Measurements from ENCODE around the gene COQ4.

The COQ4 gene

DNA sequence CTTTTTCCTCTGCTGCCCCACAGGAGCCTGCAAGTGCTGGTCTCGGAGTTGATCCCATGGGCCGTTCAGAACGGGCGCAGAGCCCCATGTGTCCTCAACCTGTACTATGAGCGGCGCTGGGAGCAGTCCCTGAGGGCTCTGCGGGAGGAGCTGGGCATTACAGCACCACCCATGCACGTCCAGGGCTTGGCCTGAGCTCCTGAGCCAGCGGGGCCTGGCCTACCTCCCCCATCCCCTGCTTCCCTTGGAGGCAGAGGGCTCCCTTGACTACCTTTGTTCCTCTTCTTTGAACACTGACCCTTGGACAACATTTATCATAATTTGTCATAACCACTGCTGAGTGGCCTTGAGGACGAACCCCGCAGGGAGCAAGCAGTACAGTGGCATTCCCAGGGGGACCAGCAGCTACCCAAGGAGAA lies 10.8 kb downstream of the COQ4 start:
- no peak overlapping the region for H3K27ac ChIP-seq (replicated peaks)
- H3K4me3 ChIP-seq (replicated peaks; ENCODE audit: insufficient read depth, low read length), result no peak overlapping the region
- no peaks in the 10 kb centered on the region for H3K27me3 ChIP-seq (ENCODE audit: insufficient read depth, poor library complexity, severe bottlenecking)
- DNase-seq (ENCODE audit: low read depth in 1 of 2, low spot score in 1 of 2), result no peak
- TF ChIP-seq, protein P1, sequence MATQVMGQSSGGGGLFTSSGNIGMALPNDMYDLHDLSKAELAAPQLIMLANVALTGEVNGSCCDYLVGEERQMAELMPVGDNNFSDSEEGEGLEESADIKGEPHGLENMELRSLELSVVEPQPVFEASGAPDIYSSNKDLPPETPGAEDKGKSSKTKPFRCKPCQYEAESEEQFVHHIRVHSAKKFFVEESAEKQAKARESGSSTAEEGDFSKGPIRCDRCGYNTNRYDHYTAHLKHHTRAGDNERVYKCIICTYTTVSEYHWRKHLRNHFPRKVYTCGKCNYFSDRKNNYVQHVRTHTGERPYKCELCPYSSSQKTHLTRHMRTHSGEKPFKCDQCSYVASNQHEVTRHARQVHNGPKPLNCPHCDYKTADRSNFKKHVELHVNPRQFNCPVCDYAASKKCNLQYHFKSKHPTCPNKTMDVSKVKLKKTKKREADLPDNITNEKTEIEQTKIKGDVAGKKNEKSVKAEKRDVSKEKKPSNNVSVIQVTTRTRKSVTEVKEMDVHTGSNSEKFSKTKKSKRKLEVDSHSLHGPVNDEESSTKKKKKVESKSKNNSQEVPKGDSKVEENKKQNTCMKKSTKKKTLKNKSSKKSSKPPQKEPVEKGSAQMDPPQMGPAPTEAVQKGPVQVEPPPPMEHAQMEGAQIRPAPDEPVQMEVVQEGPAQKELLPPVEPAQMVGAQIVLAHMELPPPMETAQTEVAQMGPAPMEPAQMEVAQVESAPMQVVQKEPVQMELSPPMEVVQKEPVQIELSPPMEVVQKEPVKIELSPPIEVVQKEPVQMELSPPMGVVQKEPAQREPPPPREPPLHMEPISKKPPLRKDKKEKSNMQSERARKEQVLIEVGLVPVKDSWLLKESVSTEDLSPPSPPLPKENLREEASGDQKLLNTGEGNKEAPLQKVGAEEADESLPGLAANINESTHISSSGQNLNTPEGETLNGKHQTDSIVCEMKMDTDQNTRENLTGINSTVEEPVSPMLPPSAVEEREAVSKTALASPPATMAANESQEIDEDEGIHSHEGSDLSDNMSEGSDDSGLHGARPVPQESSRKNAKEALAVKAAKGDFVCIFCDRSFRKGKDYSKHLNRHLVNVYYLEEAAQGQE (IDR thresholded peaks at IDR 0.05; ENCODE audit: insufficient replicate concordance, low read depth), result no peak
- TF ChIP-seq SPI1 (IDR thresholded peaks at IDR 0.05; ENCODE audit: borderline replicate concordance, low read depth) (no peak), GABPA (IDR thresholded peaks at IDR 0.05; ENCODE audit: low read depth) (no peak), POLR2AphosphoS5 (IDR thresholded peaks at IDR 0.05; ENCODE audit: low read depth) (no peak)
- TF ChIP-seq, protein P2, sequence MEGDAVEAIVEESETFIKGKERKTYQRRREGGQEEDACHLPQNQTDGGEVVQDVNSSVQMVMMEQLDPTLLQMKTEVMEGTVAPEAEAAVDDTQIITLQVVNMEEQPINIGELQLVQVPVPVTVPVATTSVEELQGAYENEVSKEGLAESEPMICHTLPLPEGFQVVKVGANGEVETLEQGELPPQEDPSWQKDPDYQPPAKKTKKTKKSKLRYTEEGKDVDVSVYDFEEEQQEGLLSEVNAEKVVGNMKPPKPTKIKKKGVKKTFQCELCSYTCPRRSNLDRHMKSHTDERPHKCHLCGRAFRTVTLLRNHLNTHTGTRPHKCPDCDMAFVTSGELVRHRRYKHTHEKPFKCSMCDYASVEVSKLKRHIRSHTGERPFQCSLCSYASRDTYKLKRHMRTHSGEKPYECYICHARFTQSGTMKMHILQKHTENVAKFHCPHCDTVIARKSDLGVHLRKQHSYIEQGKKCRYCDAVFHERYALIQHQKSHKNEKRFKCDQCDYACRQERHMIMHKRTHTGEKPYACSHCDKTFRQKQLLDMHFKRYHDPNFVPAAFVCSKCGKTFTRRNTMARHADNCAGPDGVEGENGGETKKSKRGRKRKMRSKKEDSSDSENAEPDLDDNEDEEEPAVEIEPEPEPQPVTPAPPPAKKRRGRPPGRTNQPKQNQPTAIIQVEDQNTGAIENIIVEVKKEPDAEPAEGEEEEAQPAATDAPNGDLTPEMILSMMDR (IDR thresholded peaks at IDR 0.05; ENCODE audit: insufficient read depth, low read length), result no peak

GRCh38 chr9:128335161-128335560 lies 12.5 kb downstream of the COQ4 start:
- no peak overlapping the region for H3K4me3 ChIP-seq (replicated peaks; ENCODE audit: insufficient read depth, low read length)
- no peak for DNase-seq (ENCODE audit: low read depth in 1 of 2, low spot score in 1 of 2)
- no peak for TF ChIP-seq POLR2AphosphoS5 (IDR thresholded peaks at IDR 0.05; ENCODE audit: low read depth)
- no peak for TF ChIP-seq GABPA (IDR thresholded peaks at IDR 0.05; ENCODE audit: low read depth)
- TF ChIP-seq, protein P2 (IDR thresholded peaks at IDR 0.05; ENCODE audit: insufficient read depth, low read length), result no peak
- TF ChIP-seq, protein P1 (IDR thresholded peaks at IDR 0.05; ENCODE audit: insufficient replicate concordance, low read depth), result no peak
- TF ChIP-seq SPI1 (IDR thresholded peaks at IDR 0.05; ENCODE audit: borderline replicate concordance, low read depth), result no peak
- H3K27me3 ChIP-seq (ENCODE audit: insufficient read depth, poor library complexity, severe bottlenecking), result no peaks in the 10 kb centered on the region
- H3K27ac ChIP-seq (replicated peaks), result no peak overlapping the region

DNA sequence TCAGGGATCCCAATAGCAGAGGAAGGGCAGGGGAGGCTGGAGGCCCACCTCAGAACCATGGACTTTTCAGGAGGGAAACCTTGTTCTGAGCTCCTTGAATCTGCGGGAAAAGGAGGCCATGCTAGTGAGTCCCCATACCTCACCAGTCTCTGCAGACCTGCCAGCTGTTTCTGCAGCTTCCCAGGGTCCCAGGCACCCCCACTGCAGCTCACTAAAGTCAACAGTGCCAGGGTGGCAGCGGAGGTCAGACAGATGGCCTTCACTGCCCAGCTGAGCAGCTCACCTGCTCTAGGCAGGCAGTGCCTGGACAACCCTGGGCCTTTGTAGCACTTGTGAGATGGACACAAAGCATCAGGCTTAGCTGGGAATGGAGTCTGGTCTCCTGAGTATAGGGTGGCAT lies 13.3 kb downstream of the COQ4 start:
- TF ChIP-seq SPI1 (IDR thresholded peaks at IDR 0.05; ENCODE audit: borderline replicate concordance, low read depth), result no peak
- TF ChIP-seq, protein P2 (IDR thresholded peaks at IDR 0.05; ENCODE audit: insufficient read depth, low read length), result no peak
- TF ChIP-seq, protein P1 (IDR thresholded peaks at IDR 0.05; ENCODE audit: insufficient replicate concordance, low read depth), result no peak
- no peak for TF ChIP-seq POLR2AphosphoS5 (IDR thresholded peaks at IDR 0.05; ENCODE audit: low read depth)
- no peak for TF ChIP-seq GABPA (IDR thresholded peaks at IDR 0.05; ENCODE audit: low read depth)
- no peak for DNase-seq (ENCODE audit: low read depth in 1 of 2, low spot score in 1 of 2)
- H3K27ac ChIP-seq (replicated peaks), result no peak overlapping the region
- no peak overlapping the region for H3K4me3 ChIP-seq (replicated peaks; ENCODE audit: insufficient read depth, low read length)
- H3K27me3 ChIP-seq (ENCODE audit: insufficient read depth, poor library complexity, severe bottlenecking), result no peaks in the 10 kb centered on the region
